KMS-11 (cell line): ENCODE measurements around the gene TMEM184C.

ENCODE experiments used
- H2AFZ ChIP-seq: fragments of 200-600 bp; sonication (generic); 2 replicates; pipeline ENCODE4 v1.6.1; 2016; ENCODE audit warnings: antibody characterized with exemption, mixed run types, low read depth
- H3K27ac ChIP-seq: fragments of 200-600 bp; sonication (generic); 2 replicates; pipeline ENCODE4 v1.6.1; 2016; ENCODE audit warnings: mild to moderate bottlenecking, mixed run types
- H3K27me3 ChIP-seq: fragments of 200-600 bp; sonication (generic); 2 replicates; pipeline ENCODE4 v1.6.1; 2017; ENCODE audit warnings: mild to moderate bottlenecking, low read depth, mixed run types, moderate library complexity; ENCODE audit not compliant: insufficient read depth
- H3K36me3 ChIP-seq: fragments of 200-600 bp; sonication (generic); 2 replicates; pipeline ENCODE4 v1.6.1; 2017; ENCODE audit warnings: mild to moderate bottlenecking, mixed run types; ENCODE audit not compliant: insufficient read depth
- H3K4me1 ChIP-seq: fragments of 200-600 bp; sonication (generic); 2 replicates; pipeline ENCODE4 v1.6.1; 2016; ENCODE audit warnings: mild to moderate bottlenecking, low read depth, mixed run types; ENCODE audit not compliant: poor library complexity, severe bottlenecking
- H3K4me2 ChIP-seq: fragments of 200-600 bp; sonication (generic); 2 replicates; pipeline ENCODE4 v1.7.0; 2016; ENCODE audit warnings: mild to moderate bottlenecking, mixed run types
- H3K4me3 ChIP-seq: fragments of 200-600 bp; sonication (generic); IDR thresholded peaks from 2 replicates; pipeline ENCODE4 v1.6.1; 2017; ENCODE audit warnings: low read depth, low read length, mixed read lengths; ENCODE audit not compliant: insufficient read depth
- H3K79me2 ChIP-seq: fragments of 200-600 bp; sonication (generic); 2 replicates; pipeline ENCODE4 v1.6.1; 2016; ENCODE audit warnings: low read depth, mixed run types; ENCODE audit not compliant: insufficient read depth
- H3K9ac ChIP-seq: fragments of 200-600 bp; sonication (generic); 2 replicates; pipeline ENCODE4 v1.6.1; 2016; ENCODE audit warnings: mild to moderate bottlenecking, mixed run types
- H4K20me1 ChIP-seq: fragments of 200-600 bp; sonication (generic); 2 replicates; pipeline ENCODE4 v1.6.1; 2016; ENCODE audit warnings: mild to moderate bottlenecking, mixed run types; ENCODE audit not compliant: insufficient read depth
- TF ChIP-seq, protein P1 (sequence below): fragments of 200-600 bp; sonication (generic); conservative IDR thresholded peaks from 2 replicates; pipeline ENCODE4 v1.6.1; 2017; ENCODE audit warnings: low read depth, mild to moderate bottlenecking, antibody characterized with exemption, low read length, moderate library complexity, mixed read lengths

Gene TMEM184C

DNA sequence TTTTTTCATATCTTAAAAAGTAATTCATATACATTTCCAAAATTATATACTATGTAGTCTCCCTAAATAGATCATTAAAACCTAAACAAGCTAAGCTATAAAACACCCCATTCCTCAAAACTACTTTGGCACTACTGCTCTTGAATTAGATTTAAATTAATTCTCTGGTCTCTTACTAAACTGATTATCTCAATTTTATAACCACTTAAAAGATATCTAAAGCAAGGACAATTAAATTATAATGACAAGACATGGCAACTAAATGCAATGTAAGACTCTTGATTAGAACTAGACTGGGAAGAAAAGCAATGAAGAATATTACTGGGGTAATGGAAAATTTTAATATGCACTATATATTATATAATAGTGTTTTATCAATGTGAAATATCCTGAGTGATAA is 27.9 kb downstream of the TMEM184C start:
- TF ChIP-seq, protein P1, sequence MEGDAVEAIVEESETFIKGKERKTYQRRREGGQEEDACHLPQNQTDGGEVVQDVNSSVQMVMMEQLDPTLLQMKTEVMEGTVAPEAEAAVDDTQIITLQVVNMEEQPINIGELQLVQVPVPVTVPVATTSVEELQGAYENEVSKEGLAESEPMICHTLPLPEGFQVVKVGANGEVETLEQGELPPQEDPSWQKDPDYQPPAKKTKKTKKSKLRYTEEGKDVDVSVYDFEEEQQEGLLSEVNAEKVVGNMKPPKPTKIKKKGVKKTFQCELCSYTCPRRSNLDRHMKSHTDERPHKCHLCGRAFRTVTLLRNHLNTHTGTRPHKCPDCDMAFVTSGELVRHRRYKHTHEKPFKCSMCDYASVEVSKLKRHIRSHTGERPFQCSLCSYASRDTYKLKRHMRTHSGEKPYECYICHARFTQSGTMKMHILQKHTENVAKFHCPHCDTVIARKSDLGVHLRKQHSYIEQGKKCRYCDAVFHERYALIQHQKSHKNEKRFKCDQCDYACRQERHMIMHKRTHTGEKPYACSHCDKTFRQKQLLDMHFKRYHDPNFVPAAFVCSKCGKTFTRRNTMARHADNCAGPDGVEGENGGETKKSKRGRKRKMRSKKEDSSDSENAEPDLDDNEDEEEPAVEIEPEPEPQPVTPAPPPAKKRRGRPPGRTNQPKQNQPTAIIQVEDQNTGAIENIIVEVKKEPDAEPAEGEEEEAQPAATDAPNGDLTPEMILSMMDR, result no peak
- Histone ChIP-seq H2AFZ (no peak overlapping the region), H3K4me3 (no peak overlapping the region), H3K4me2 (no peak overlapping the region), H3K4me1 (no peaks in the 10 kb centered on the region), H3K27ac (no peak overlapping the region), H3K9ac (no peak overlapping the region), H3K27me3 (no peaks in the 10 kb centered on the region), H4K20me1 (no peaks in the 10 kb centered on the region), H3K36me3 (no peaks in the 10 kb centered on the region; the same call in 1 of the 2 replicates), H3K79me2 (no peaks in the 10 kb centered on the region)

- Histone ChIP-seq H3K4me2 (no peak overlapping the region), H4K20me1 (no peaks in the 10 kb centered on the region), H3K9ac (no peak overlapping the region), H3K27me3 (no peaks in the 10 kb centered on the region), H3K4me1 (no peaks in the 10 kb centered on the region), H3K4me3 (no peak overlapping the region), H3K36me3 (no peaks in the 10 kb centered on the region; the same call in 1 of the 2 replicates), H3K27ac (no peak overlapping the region), H3K79me2 (no peaks in the 10 kb centered on the region), H2AFZ (no peak overlapping the region)
- TF ChIP-seq, protein P1, result no peak
Observed at GRCh38 chr4:147648656-147649055, 31.5 kb downstream of the TMEM184C start.

DNA sequence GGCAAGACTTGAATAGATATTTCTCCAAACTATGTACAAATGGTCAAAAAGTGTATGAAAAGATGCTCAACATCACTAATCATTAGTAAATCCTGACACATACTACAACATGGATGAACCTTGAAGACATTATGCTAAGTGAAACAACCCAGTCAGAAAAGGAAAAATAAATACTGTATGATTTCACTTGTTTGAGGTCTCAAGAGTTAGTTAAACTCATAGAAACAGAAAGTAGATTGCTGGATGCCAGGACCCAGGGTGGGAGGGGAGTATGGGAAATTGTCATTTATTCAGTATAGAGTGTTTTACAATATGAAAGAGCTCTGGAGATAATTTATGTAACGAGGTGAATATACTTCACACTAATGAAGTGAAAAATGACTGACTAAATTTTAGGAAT is 34.4 kb downstream of the TMEM184C start:
- no peak overlapping the region for H2AFZ ChIP-seq
- H3K79me2 ChIP-seq, result no peaks in the 10 kb centered on the region
- H3K9ac ChIP-seq, result no peak overlapping the region
- no peaks in the 10 kb centered on the region for H3K27me3 ChIP-seq
- TF ChIP-seq, protein P1, result no peak
- H3K27ac ChIP-seq, result no peak overlapping the region
- H4K20me1 ChIP-seq, result no peaks in the 10 kb centered on the region
- H3K4me3 ChIP-seq, result no peak overlapping the region
- H3K36me3 ChIP-seq, result no peaks in the 10 kb centered on the region
- H3K4me2 ChIP-seq, result no peak overlapping the region
- H3K4me1 ChIP-seq, result no peaks in the 10 kb centered on the region

- no peak overlapping the region for H3K4me2 ChIP-seq
- H4K20me1 ChIP-seq, result no peaks in the 10 kb centered on the region
- H3K79me2 ChIP-seq, result no peaks in the 10 kb centered on the region
- TF ChIP-seq, protein P1, result no peak
- H3K9ac ChIP-seq, result no peak overlapping the region
- no peaks in the 10 kb centered on the region for H3K4me1 ChIP-seq
- no peak overlapping the region for H2AFZ ChIP-seq
- no peak overlapping the region for H3K27ac ChIP-seq
- H3K36me3 ChIP-seq, result no peaks in the 10 kb centered on the region
- no peaks in the 10 kb centered on the region for H3K27me3 ChIP-seq
- H3K4me3 ChIP-seq, result no peak overlapping the region
Observed at GRCh38 chr4:147655639-147656038, 38.4 kb downstream of the TMEM184C start.
